CD4-positive, alpha-beta T cell (primary cell): Measurements from ENCODE around the gene POLR2L. TPM values are rescaled to one million over a fixed set of nuclear protein-coding genes. Genes with fewer than 3 reads are reported as not detected.
A peak's percentile ranks its signal among the peaks of the same experiment; 100 is the strongest.

ENCODE experiments used
- ATAC-seq: fragments of 200-7000 bp; cut with Tn5 transposase; one replicate; pipeline ENCODE4 v1.10.0; 2022; ENCODE audit warnings: mild to moderate bottlenecking; ENCODE audit not compliant: poor library complexity
- CTCF ChIA-PET: fragments of 350-600 bp; sonication (Branson Sonifier 250); formaldehyde crosslinking; loops from one replicate; lab custom pipeline; 2021; ENCODE audit warnings: antibody characterized with exemption, inconsistent platforms; lab: Charles Lee
- POLR2A ChIA-PET: fragments of 350-600 bp; sonication (Branson Sonifier 250); formaldehyde crosslinking; loops from one replicate; lab custom pipeline; 2021; ENCODE audit warnings: antibody characterized with exemption, inconsistent platforms; lab: Charles Lee
- DNase-seq, 14 experiments: peaks; one replicate each; pipeline ENCODE4 v3.0.0-alpha.2; 2013 to 2020; ENCODE audit warnings: mixed read lengths in 2 of 14
- H3K27ac ChIP-seq, 2 donors: one replicate each; pipeline versions ENCODE4 v1.5.1 to v1.7.0; 2013; ENCODE audit warnings: low read length in 2 of 2, low read depth in 1 of 2, mild to moderate bottlenecking in 1 of 2
- H3K27me3 ChIP-seq, 2 experiments: 1 replicate in 1 of 2; 2 replicates in 1 of 2; pipeline versions ENCODE4 v1.6.1 to v1.7.0; 2013; ENCODE audit warnings: low read length in 2 of 2, control low read depth in 1 of 2, mild to moderate bottlenecking in 1 of 2, moderate library complexity in 1 of 2; ENCODE audit not compliant: insufficient read depth in 2 of 2, control insufficient read depth in 1 of 2
- H3K36me3 ChIP-seq: one replicate; pipeline ENCODE4 v1.6.1; 2013; ENCODE audit warnings: low read length, control low read depth; ENCODE audit not compliant: insufficient read depth
- H3K4me1 ChIP-seq: one replicate; pipeline ENCODE4 v1.6.1; 2013; ENCODE audit warnings: low read length, control low read depth; ENCODE audit not compliant: insufficient read depth
- H3K4me3 ChIP-seq: one replicate; pipeline ENCODE4 v1.5.1; 2013; ENCODE audit warnings: mild to moderate bottlenecking, low read length, moderate library complexity
- H3K9me3 ChIP-seq, 2 experiments: 1 replicate in 1 of 2; 2 replicates in 1 of 2; pipeline versions ENCODE4 v1.6.1 to v1.7.0; 2013; ENCODE audit warnings: low read length in 2 of 2, mild to moderate bottlenecking in 2 of 2, control low read depth in 1 of 2, moderate library complexity in 1 of 2; ENCODE audit not compliant: control insufficient read depth in 1 of 2, insufficient read depth in 1 of 2
- H3K27ac Mint-ChIP-seq: one replicate; pipeline ENCODE4 v1.8.0; 2020; ENCODE audit warnings: mixed read lengths
- H3K27me3 Mint-ChIP-seq: one replicate; pipeline ENCODE4 v1.8.0; 2021; ENCODE audit warnings: mixed read lengths
- H3K36me3 Mint-ChIP-seq: one replicate; pipeline ENCODE4 v1.8.0; 2021; ENCODE audit warnings: low read depth, mixed read lengths
- H3K4me1 Mint-ChIP-seq: one replicate; pipeline ENCODE4 v1.8.0; 2021; ENCODE audit warnings: low read depth, mixed read lengths
- H3K4me3 Mint-ChIP-seq: one replicate; pipeline ENCODE4 v1.8.0; 2020; ENCODE audit warnings: mild to moderate bottlenecking, mixed read lengths
- H3K9me3 Mint-ChIP-seq: one replicate; pipeline ENCODE4 v1.8.0; 2020; ENCODE audit warnings: mixed read lengths
- intact Hi-C, 2 experiments: fragments of 100-400 bp; cut with DNase I in 1 of 2; cut with micrococcal nuclease in 1 of 2; formaldehyde crosslinking; loops; one replicate each; pipeline versions ENCODE4 v1.15.1 to v1.9.0; 2023 to 2025; cut with DNase I, micrococcal nuclease
- total RNA-seq, 174 experiments: library from RNA in 2 of 174; stranded (reverse) in 2 of 174; gene quantifications; one replicate each; pipeline ENCODE4 v1.2.3 and lab custom pipeline; 2021 to 2026
- TF ChIP-seq, protein P1 (sequence below): fragments of 200-600 bp; IDR thresholded peaks from one replicate; pipeline ENCODE4 v1.8.0; 2022; ENCODE audit warnings: antibody characterized with exemption, mild to moderate bottlenecking

The POLR2L gene
- total RNA-seq, 2 experiments from 2014 or later: 19.6 to 19.8 TPM

DNA sequence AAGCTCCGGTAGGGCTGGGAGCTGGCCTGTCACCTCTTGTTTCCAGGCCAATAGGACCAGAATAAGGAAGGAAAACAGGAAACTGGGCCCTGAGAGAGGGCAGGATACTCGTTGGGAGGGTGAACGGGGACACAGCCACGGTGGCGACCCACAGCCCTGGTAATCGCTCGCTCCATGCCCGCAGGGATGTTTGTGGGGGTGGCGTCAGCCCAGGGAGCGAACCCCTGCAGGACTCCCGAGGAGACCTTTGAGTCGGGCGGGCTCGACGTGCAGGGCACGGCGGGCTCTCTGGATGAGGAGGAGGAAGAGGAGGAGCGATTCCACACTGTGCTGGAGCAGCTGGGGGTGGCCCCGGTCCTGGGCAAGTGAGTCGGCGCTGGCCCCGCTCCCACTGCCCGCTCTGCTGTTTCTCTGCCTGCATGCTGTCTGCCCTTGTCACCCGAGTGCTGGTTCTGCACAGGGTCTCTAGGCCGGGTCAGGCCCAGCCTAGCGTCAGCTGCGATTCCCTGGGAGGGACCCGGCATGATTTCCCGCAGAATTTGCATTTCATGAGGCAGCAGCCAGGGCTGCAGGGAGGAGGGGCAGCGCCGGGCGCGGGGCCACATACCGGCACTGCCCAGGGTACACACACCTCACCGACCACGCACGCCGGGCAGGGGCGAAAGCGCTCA is 13.0 kb downstream of the POLR2L start:
- Mint-ChIP-seq H3K36me3 (peaks cover 11% of the 10 kb centered on the region), H3K27ac (no peak overlapping the region), H3K4me3 (peak overlapping the region; percentile 48), H3K9me3 (no peaks in the 10 kb centered on the region), H3K4me1 (peaks cover 37% of the 10 kb centered on the region), H3K27me3 (peaks cover 48% of the 10 kb centered on the region)
- H3K36me3 ChIP-seq: peaks cover 7% of the 10 kb centered on the region
- ChIA-PET CTCF (no interaction called here), POLR2A (interaction anchor here (1.1 to 10.0 kb wide), 4 partner anchors 9 to 134 kb away, joined by 3 to 115 read pairs (median 39); partner anchors contain the start of genes DEAF1, PNPLA2, POLR2L and RPLP2)
- H3K9me3 ChIP-seq: peaks cover 0 to 42% of the 10 kb centered on the region in 2 experiments
- DNase-seq (no peak), ATAC-seq (no peak)
- no peak overlapping the region for H3K4me3 ChIP-seq
- peaks cover 72% of the 10 kb centered on the region for H3K4me1 ChIP-seq
- intact Hi-C loops: no loop called here
- TF ChIP-seq, protein P1, sequence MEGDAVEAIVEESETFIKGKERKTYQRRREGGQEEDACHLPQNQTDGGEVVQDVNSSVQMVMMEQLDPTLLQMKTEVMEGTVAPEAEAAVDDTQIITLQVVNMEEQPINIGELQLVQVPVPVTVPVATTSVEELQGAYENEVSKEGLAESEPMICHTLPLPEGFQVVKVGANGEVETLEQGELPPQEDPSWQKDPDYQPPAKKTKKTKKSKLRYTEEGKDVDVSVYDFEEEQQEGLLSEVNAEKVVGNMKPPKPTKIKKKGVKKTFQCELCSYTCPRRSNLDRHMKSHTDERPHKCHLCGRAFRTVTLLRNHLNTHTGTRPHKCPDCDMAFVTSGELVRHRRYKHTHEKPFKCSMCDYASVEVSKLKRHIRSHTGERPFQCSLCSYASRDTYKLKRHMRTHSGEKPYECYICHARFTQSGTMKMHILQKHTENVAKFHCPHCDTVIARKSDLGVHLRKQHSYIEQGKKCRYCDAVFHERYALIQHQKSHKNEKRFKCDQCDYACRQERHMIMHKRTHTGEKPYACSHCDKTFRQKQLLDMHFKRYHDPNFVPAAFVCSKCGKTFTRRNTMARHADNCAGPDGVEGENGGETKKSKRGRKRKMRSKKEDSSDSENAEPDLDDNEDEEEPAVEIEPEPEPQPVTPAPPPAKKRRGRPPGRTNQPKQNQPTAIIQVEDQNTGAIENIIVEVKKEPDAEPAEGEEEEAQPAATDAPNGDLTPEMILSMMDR: no peak
- peaks cover 45 to 58% of the 10 kb centered on the region in 2 experiments for H3K27me3 ChIP-seq
- no peak overlapping the region for H3K27ac ChIP-seq

DNA sequence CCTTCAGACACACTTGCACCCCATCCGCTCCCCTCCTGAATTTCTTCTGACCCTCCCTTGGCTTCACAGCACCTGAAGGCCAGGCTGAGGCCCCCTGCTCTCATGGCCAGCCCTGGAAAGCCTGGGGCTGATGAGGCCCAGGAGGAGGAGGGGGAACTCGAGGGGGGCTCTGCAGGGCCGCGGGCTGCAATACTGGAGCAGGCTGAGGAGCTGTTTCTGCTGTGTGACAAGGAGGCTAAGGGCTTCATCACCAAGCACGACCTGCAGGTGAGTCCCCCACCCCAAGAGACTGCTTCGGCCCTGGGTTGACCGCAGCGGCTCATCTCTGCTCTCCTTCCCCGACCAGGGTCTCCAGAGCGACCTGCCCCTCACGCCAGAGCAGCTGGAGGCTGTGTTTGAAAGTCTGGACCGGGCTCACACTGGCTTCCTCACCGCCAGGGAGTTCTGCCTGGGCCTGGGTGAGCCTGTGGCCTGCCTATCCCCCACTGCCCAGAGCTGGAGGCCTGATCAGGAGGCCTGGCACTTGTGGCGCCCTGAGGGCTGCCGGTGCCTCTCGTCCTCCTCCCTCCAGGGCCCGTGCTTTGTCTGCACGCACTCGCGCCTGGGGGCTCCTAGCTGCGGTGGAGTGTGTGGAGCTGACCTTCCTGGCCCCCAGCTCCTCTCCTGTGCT is 13.7 kb downstream of the POLR2L start:
- H3K4me1 ChIP-seq: peaks cover 65% of the 10 kb centered on the region
- H3K9me3 Mint-ChIP-seq: no peaks in the 10 kb centered on the region
- H3K27me3 ChIP-seq: peaks cover 45 to 56% of the 10 kb centered on the region in 2 experiments
- intact Hi-C loops: no loop called here
- peaks cover 0 to 42% of the 10 kb centered on the region in 2 experiments for H3K9me3 ChIP-seq
- H3K36me3 ChIP-seq: peaks cover 13% of the 10 kb centered on the region
- H3K4me3 ChIP-seq: no peak overlapping the region
- H3K4me1 Mint-ChIP-seq: peaks cover 30% of the 10 kb centered on the region
- no peak overlapping the region for H3K27ac ChIP-seq
- TF ChIP-seq, protein P1: no peak
- no peak overlapping the region for H3K27ac Mint-ChIP-seq
- peaks cover 11% of the 10 kb centered on the region for H3K36me3 Mint-ChIP-seq
- ATAC-seq: no peak
- ChIA-PET CTCF (no interaction called here), POLR2A (interaction anchor here (1.1 to 10.0 kb wide), 4 partner anchors 9 to 134 kb away, joined by 3 to 115 read pairs (median 39); partner anchors contain the start of genes DEAF1, PNPLA2, POLR2L and RPLP2)
- peaks cover 45% of the 10 kb centered on the region for H3K27me3 Mint-ChIP-seq
- DNase-seq: no peak
- H3K4me3 Mint-ChIP-seq: peak overlapping the region; percentile 63

DNA sequence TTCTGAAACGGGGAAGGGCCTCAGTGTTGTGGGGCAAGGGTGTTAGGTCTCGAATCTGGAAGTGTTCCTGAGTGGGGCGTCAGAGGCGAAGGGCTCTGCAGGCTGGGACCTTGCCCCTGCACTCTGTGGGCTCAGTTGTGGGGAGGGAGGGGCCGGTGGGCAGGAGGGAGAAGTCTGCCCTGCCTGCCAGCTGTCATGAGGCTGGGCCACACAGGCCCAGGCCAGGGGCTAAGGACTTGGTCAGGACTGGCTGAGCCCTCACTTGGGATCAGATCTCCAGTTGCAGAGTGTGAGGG is 14.5 kb downstream of the POLR2L start, which contains the start of gene CRACR2B:
Gene CRACR2B (plus strand): TSS at position 23 of the 296 bp plus-strand sequence. CDS start 689 bp downstream, outside the sequence.
- Histone ChIP-seq H3K36me3 (peaks cover 17% of the 10 kb centered on the region), H3K4me3 (peak within 1 kb of the TSS; percentile 44), H3K27ac (no peak within 1 kb of the TSS), H3K9me3 (peaks cover 0 to 42% of the 10 kb centered on the region in 2 experiments), H3K4me1 (peaks cover 61% of the 10 kb centered on the region), H3K27me3 (peaks cover 45 to 54% of the 10 kb centered on the region in 2 experiments)
- peaks cover 45% of the 10 kb centered on the region for H3K27me3 Mint-ChIP-seq
- POLR2A ChIA-PET: interaction anchor here (8.3 to 10.0 kb wide), 2 partner anchors 8 to 15 kb away, joined by 71 to 115 read pairs; partner anchors contain the start of genes PNPLA2, POLR2L and TSPAN4
- H3K27ac Mint-ChIP-seq: no peak within 1 kb of the TSS
- DNase-seq (no peak), ATAC-seq (no peak)
- CTCF ChIA-PET: no interaction called here
- intact Hi-C loops: no loop called here
- H3K9me3 Mint-ChIP-seq: no peaks in the 10 kb centered on the region
- H3K4me1 Mint-ChIP-seq: peaks cover 28% of the 10 kb centered on the region
- H3K4me3 Mint-ChIP-seq: peak within 1 kb of the TSS; percentile 73
- TF ChIP-seq, protein P1: no peak
- H3K36me3 Mint-ChIP-seq: peaks cover 15% of the 10 kb centered on the region
